HG02870 (cell line): Measurements from ENCODE around the gene C16orf78.
"Not testable (repeated sequence)": the region's sequence is repeated elsewhere in the genome, so short reads cannot be mapped to it uniquely, and the experiment has no call there.

Source experiments
- ATAC-seq: cut with Tn5 transposase; IDR thresholded peaks from one replicate; pipeline ENCODE4 v1.9.1; 2021; ENCODE audit warnings: mild to moderate bottlenecking, moderate library complexity; ENCODE audit not compliant: unreplicated experiment

C16orf78 gene

GRCh38 chr16:49349446-49350168, 24.0 kb upstream of the C16orf78 start:
- no peak for ATAC-seq

- ATAC-seq = no peak
Observed at GRCh38 chr16:49350265-49351095, 23.1 kb upstream of the C16orf78 start.

GRCh38 chr16:49351096-49351487, 22.5 kb upstream of the C16orf78 start:
- no peak for ATAC-seq

DNA sequence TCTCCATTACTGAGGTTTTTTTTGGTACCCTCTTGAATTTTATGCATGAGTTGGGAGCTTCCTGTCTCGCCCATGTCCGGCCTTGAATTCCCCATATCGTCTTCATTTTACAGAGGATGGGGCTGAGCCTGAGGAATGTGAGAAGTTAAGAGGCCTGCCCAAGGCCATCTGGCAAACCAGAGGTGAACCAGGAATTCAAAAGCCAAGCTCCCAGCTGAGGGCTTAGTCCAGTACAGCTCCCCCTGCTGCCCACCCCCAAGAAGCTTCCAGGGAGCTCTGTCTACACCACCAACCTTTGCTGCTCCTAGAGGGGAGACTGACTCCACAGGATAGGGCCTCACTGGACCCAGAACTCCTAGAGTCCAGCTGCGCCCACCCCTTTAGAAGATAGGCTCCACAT, 20.7 kb upstream of the C16orf78 start:
- no peak for ATAC-seq

- ATAC-seq = no peak
Observed at GRCh38 chr16:49353680-49354079, 19.9 kb upstream of the C16orf78 start.

DNA sequence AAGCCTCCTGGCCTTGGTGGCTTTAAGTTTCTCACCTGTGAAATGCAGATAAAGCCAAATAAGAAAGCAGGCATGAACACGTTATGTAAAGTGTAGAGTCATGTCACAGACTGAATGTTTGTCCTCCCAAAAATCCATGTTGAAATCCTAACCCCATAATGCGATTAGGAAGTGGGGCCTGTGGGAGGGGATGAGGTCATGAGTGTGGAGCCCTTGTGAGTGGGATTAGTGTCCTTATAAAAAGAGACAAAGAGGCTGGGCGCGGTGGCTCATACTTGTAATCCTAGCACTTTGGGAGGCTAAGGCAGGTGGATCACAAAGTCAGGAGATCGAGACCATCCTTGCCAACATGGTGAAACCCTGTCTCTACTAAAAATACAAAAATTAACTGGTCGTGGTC, 19.5 kb upstream of the C16orf78 start:
- no peak for ATAC-seq

- ATAC-seq = no peak
Observed at GRCh38 chr16:49354991-49355390, 18.6 kb upstream of the C16orf78 start.

DNA sequence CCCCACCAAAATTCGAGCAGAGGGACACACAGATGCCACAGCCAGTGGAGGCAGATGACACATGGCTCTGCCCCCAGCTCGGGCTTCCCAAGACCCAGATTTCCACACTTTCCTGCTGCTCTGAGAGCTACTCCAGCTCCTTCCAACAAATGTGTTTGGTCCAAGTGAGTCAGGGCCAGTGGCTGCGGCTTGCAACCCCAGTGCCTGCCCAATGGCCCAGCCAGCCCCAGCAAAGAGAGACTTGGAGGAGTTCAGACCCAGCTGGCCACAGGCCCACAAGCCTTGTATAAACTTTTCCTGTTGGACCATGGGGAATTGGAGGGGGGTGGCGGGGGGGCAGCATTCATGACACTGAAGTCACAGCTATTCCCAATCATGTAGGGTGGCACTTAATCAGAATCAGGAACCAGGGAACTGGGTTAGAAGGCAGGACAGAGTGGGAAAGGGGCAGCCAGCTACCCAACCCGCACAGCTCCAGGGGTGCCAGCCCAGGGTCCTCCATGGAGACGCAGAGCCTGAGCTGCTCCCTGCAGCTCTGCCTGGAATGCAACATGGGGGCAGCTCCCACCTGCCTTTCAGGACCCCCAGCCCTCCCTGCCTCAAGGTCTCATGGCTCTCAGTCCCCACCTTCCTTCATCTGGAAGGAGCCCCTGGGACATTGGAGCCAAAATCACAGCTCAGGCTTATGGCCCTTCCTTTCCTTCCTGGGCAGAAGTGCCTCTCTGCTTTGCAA, 17.5 kb upstream of the C16orf78 start:
- ATAC-seq = no peak

DNA sequence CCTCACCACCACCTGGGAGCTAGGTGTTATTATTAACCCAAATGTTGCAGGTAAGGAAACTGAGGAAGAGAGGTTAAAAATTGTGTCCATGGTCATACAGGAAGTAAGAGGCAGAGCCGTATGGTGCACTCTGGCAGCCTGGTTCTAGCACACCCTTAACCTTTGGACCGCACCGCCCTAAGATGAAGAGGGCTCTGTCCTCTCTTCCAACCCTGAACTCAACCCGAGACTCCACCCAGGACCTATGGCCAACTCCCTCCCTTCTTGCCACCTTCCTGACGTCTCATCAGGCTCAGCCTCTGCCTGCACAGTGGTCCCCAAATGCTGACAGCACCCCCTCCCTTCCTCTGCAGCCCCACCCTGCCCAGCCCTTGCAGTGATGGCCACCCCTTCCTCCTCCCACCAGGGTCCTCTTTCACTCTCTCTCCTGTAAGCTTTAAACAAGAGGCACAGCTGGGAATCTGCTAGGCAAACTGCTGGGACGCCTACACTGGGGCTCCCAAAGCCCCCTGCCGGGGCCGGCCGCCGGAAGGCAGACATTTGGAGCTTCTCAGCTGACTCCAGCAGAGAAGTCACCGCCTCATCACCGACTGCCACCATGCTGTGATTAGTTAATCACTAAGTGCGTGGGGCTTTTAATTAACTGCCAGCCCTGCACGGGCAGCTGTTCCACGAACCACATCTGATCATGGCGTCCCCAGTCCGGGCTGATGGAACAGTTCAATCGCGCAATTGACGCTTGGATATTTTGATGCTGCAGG, 16.7 kb upstream of the C16orf78 start:
- ATAC-seq = no peak

GRCh38 chr16:49359591-49359990, 14.0 kb upstream of the C16orf78 start:
- ATAC-seq = no peak

- ATAC-seq = not testable (repeated sequence)
Observed at GRCh38 chr16:49361731-49362130, 11.9 kb upstream of the C16orf78 start.

DNA sequence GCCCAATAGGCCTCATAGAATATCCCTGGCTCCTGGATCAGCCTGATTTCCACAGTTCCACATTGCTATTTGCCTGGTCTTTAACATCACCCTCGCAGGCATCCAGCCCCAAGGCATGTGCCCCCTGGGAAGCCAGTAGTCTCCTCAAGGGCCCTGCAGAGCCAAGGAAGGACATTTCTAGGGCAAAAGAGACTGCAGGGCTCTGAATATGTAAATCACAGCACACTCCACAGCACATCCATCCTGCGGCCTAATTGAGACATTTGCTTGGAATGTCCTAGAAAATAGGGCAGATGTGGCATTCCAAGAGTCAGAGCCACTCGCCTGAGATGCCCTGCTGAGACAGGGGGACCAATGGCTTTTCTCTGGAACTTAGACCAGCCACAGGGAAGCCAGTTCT, 11.4 kb upstream of the C16orf78 start:
- ATAC-seq = no peak

GRCh38 chr16:49365711-49366509, 7.7 kb upstream of the C16orf78 start:
- peak; percentile 92 for ATAC-seq

DNA sequence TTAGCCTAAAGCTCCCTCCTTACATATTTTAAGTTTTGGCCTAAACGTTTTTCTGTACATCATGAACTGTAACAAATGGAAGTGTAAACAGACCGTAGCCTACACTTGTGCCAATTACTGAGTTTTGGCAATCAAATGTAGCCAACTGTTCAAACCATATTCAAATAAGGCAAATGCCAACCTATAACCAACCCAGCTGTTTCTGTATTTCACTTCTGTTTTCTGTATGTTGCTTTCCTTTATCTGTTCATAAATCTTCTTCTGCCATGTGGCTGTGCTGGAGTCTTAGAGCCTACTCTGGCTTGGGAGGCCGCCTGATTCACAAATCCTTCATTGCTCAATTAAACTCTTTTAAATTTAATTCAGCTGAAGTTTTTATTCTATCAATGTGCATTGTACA, 6.9 kb upstream of the C16orf78 start:
- peak; percentile 34 for ATAC-seq

DNA sequence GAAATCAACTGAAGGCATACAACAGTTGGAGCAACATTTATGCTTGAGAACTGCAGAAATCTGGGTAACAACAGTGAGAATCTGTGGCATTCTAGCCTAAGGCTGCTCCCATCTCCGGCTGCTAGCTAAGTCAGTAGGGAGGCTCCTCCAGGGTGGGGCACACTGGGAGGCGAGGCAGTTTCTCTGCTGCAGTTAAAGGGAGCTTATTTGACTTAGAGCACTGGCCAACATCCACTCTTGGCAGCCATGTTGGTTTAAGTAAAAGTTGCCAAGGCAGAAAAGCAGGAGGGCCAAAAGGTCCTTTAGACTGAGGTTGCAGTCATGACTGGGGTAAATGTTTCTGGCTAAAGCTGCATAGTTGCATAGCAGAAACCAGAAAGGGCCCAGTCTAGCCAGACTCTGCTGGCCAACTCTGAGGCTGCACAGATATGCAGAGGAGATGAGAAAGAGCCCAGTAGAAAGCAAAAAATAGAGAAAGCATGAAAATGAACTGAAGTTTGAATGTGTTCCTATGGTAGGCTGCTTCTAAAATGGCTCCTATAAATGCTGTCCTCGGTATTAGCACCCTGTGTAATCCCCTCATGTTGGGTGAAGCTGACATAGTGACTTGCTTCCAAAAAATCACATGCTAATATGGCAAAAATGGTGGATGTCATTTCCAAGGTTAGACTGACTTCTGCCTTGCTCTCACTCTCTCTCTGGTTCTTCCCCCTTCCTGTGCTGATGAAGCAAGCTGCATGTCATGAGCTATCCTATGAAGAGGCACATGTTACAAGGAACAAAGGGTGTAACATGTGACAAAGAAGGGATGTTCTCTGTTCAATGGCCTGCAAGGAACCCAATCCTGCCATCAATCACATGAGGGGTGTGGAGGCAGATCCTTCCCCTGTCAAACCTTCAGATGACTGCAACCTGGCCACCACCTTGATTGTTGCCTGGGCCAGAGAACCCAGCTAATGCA, 3.7 kb upstream of the C16orf78 start:
- no peak for ATAC-seq

DNA sequence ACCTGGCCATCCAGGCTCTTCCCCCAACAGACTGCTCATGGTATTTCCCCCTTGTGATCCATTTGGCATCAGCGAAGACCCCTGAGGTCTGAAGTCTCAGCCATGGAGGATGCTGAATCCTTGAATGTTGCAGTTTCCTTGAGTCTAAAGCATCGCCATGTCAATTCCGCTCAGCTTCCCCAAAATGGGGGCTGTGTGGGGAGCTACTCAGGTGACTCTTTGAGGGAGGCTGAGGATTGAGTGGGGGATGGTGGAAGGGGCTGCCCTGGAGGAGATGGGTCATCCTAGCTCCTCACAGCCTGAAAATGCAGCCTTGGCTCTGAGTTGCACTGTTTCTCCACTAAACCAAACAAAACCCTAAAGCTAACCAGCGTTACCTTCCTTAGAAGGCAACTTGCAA, 2.6 kb downstream of the C16orf78 start:
- ATAC-seq = no peak

- ATAC-seq = no peak
Observed at GRCh38 chr16:49377196-49377755, 3.7 kb downstream of the C16orf78 start.

DNA sequence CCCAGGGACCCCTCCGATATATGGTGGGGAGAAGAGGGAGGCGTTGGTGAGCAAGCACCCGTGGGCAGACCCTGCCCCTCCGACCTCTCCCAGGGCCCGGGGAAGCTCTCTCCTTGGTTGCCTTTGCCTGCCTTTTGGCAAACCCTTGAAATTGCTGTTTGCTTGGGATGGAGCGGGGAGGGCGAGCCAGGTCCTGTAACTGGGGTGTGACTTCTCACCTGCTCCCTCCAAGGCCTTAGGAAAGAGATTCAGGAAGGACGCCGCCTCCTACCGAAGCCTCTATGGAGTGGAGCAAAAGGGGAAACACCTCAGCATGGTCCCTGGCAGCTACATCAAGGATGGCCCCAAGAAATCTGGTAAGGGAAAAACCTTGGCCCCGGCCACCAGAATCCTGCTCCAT, 4.6 kb downstream of the C16orf78 start:
- no peak for ATAC-seq

DNA sequence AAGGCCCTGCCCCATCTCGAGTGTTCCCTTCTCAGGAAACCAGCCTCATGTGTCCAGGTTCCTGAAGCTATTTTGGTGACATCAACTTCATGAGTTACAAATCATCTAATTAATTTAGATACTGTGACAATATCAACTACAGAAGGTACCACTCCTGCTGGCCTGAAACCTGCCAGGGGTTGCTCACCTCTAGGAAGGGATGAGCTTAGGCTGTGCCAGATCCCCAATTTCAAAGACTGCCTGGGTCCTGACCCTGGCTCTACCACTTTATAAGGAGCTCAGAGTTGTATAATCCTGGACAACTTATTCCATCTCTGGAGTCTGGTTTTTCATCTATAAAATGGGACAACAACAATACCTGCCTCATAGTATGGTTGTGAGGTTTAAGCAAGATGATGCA, 5.2 kb downstream of the C16orf78 start:
- ATAC-seq = no peak
